ENCODE data around the gene SCAI. TPM values are rescaled to one million over a fixed set of nuclear protein-coding genes. Genes with fewer than 3 reads are reported as not detected.

SCAI gene
- total RNA-seq, 1 donor from 2014 or later, result 14.9 TPM

GRCh38 chr9:125153712-125154367, 10.5 kb upstream of the SCAI start:
- Histone ChIP-seq H3K27ac (no peak overlapping the region), H3K9me3 (no peaks in the 10 kb centered on the region), H3K27me3 (no peaks in the 10 kb centered on the region), H3K36me3 (peaks cover 83% of the 10 kb centered on the region), H3K4me1 (no peaks in the 10 kb centered on the region), H3K4me3 (no peak overlapping the region)
- TF ChIP-seq, protein P1, sequence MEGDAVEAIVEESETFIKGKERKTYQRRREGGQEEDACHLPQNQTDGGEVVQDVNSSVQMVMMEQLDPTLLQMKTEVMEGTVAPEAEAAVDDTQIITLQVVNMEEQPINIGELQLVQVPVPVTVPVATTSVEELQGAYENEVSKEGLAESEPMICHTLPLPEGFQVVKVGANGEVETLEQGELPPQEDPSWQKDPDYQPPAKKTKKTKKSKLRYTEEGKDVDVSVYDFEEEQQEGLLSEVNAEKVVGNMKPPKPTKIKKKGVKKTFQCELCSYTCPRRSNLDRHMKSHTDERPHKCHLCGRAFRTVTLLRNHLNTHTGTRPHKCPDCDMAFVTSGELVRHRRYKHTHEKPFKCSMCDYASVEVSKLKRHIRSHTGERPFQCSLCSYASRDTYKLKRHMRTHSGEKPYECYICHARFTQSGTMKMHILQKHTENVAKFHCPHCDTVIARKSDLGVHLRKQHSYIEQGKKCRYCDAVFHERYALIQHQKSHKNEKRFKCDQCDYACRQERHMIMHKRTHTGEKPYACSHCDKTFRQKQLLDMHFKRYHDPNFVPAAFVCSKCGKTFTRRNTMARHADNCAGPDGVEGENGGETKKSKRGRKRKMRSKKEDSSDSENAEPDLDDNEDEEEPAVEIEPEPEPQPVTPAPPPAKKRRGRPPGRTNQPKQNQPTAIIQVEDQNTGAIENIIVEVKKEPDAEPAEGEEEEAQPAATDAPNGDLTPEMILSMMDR (IDR thresholded peaks at IDR 0.05), result no peak
- DNase-seq, result no peak
- no peak for ATAC-seq
- intact Hi-C loops (cut with DNase I), result no loop called here

DNA sequence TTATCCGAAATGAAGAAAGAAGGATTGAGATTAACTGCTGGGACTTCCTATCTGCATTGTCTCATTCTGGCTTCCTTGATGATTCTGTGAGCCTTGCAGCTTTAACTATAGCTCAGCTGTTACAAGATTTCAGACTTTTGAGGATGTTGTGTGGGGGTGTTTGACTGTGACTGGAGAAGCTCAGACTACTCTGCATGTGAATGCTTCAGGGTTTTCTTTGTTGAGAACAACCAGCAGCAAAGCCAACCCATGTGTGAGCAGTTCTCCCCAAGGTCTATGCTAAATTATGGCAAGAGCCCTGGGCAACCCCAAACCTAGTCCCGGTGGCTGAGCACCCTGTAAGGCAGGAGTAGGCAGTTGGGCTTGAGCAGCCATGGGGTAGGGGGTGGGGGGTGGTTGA, 8.4 kb upstream of the SCAI start:
- Histone ChIP-seq H3K27me3 (no peaks in the 10 kb centered on the region), H3K27ac (no peak overlapping the region), H3K36me3 (peaks cover 72% of the 10 kb centered on the region), H3K4me1 (no peaks in the 10 kb centered on the region), H3K9me3 (no peaks in the 10 kb centered on the region), H3K4me3 (no peak overlapping the region)
- TF ChIP-seq, protein P1 (IDR thresholded peaks at IDR 0.05), result no peak
- DNase-seq, result no peak
- intact Hi-C loops (cut with DNase I), result no loop called here
- no peak for ATAC-seq

- Histone ChIP-seq H3K27me3 (no peaks in the 10 kb centered on the region), H3K4me1 (peaks cover 5% of the 10 kb centered on the region), H3K4me3 (no peak overlapping the region), H3K9me3 (no peaks in the 10 kb centered on the region), H3K27ac (no peak overlapping the region), H3K36me3 (peaks cover 64% of the 10 kb centered on the region)
- DNase-seq (no peak), ATAC-seq (no peak)
- intact Hi-C loops (cut with DNase I), result no loop called here
- TF ChIP-seq, protein P1 (IDR thresholded peaks at IDR 0.05), result no peak
These were observed 7.3 kb upstream of the SCAI start for GRCh38 chr9:125150349-125151245.

- H3K4me1 ChIP-seq, result peaks cover 9% of the 10 kb centered on the region
- no peak overlapping the region for H3K4me3 ChIP-seq
- intact Hi-C loops (cut with DNase I), result no loop called here
- H3K36me3 ChIP-seq, result peaks cover 33% of the 10 kb centered on the region
- H3K27ac ChIP-seq, result peak overlapping the region; percentile 4
- no peaks in the 10 kb centered on the region for H3K9me3 ChIP-seq
- DNase-seq, result no peak
- H3K27me3 ChIP-seq, result no peaks in the 10 kb centered on the region
- TF ChIP-seq, protein P1 (IDR thresholded peaks at IDR 0.05), result no peak
- ATAC-seq, result no peak
These were observed 4.1 kb upstream of the SCAI start for GRCh38 chr9:125147401-125147951.

- H3K27me3 ChIP-seq, result no peaks in the 10 kb centered on the region
- peaks cover 21% of the 10 kb centered on the region for H3K36me3 ChIP-seq
- no peak overlapping the region for H3K27ac ChIP-seq
- ATAC-seq (no peak), DNase-seq (no peak)
- H3K4me1 ChIP-seq, result peaks cover 9% of the 10 kb centered on the region
- H3K9me3 ChIP-seq, result no peaks in the 10 kb centered on the region
- H3K4me3 ChIP-seq, result no peak overlapping the region
- intact Hi-C loops (cut with DNase I), result no loop called here
- TF ChIP-seq, protein P1 (IDR thresholded peaks at IDR 0.05), result no peak
These were observed 2.9 kb upstream of the SCAI start for GRCh38 chr9:125146247-125146646.

All from upper lobe of right lung (tissue), 1 donor.